H1 (cell line): ENCODE measurements around the gene GNAT2.

Experiments used
- ATF3 ChIP-seq: IDR thresholded peaks from 2 replicates; pipeline ENCODE4 v1.6.1; 2011; ENCODE audit warnings: low read depth, mild to moderate bottlenecking, low read length; ENCODE audit not compliant: insufficient read depth
- BACH1 ChIP-seq: IDR thresholded peaks from 2 replicates; pipeline ENCODE4 v1.6.1; 2012; ENCODE audit warnings: low read length, improper control_type of control experiment
- CTCF ChIP-seq, 3 experiments: IDR thresholded peaks; 1 replicate in 2 of 3; 2 replicates in 1 of 3; pipeline versions ENCODE4 v1.5.1 to v1.6.1; 2011; ENCODE audit warnings: low read length in 3 of 3, mild to moderate bottlenecking in 3 of 3, inconsistent platforms in 2 of 3, low read depth in 1 of 3, moderate library complexity in 1 of 3; ENCODE audit not compliant: insufficient read depth in 1 of 3; ENCODE audit errors: control extremely low read depth in 1 of 3
- EZH2 ChIP-seq: fragments of 200-600 bp; sonication (generic); IDR thresholded peaks from 2 replicates; pipeline ENCODE4 v1.7.1; 2012; ENCODE audit warnings: low read depth, mild to moderate bottlenecking, moderate library complexity, low read length, inconsistent platforms; ENCODE audit not compliant: severe bottlenecking
- HDAC2 ChIP-seq, 2 experiments: fragments of 300-600 bp in 1 of 2; sonication (generic) in 1 of 2; IDR thresholded peaks; 2 replicates each; pipeline ENCODE4 v1.6.1; 2011 to 2012; ENCODE audit warnings: low read depth in 2 of 2, low read length in 2 of 2, mild to moderate bottlenecking in 2 of 2, moderate library complexity in 2 of 2, borderline replicate concordance in 1 of 2, inconsistent platforms in 1 of 2
- POLR2AphosphoS5 ChIP-seq: IDR thresholded peaks from 2 replicates; pipeline ENCODE4 v1.6.1; 2011; ENCODE audit warnings: low read depth, low read length
- RBBP5 ChIP-seq: IDR thresholded peaks from 2 replicates; pipeline ENCODE4 v1.7.1; 2012; ENCODE audit warnings: low read depth, mild to moderate bottlenecking, inconsistent platforms, low read length, moderate library complexity, borderline replicate concordance
- SUZ12 ChIP-seq: fragments of 200-600 bp; sonication (generic); IDR thresholded peaks from 2 replicates; pipeline ENCODE4 v1.6.1; 2012; ENCODE audit warnings: mild to moderate bottlenecking, inconsistent platforms, low read length, moderate library complexity, mixed read lengths
- ZNF274 ChIP-seq: IDR thresholded peaks from 2 replicates; pipeline ENCODE4 v1.7.0; 2012; ENCODE audit warnings: low read length, borderline replicate concordance; ENCODE audit errors: extremely low read depth

- TF ChIP-seq BACH1 = no peak
- TF ChIP-seq SUZ12 = no peak
- TF ChIP-seq RBBP5 = no peak
- TF ChIP-seq CTCF (IDR thresholded peaks at IDR 0.05; ENCODE audit: control extremely low read depth in 1 of 3, insufficient read depth in 1 of 3, low read depth in 1 of 3, low read length in 3 of 3) = no peak
- TF ChIP-seq ZNF274 = no peak
- no peak for TF ChIP-seq POLR2AphosphoS5
- no peak for TF ChIP-seq EZH2
- no peak for TF ChIP-seq HDAC2 (IDR thresholded peaks at IDR 0.05; ENCODE audit: borderline replicate concordance in 1 of 2, low read depth in 2 of 2, low read length in 2 of 2)
- TF ChIP-seq ATF3 = no peak
Measured at GRCh38 chr1:109605381-109605780, 14.0 kb downstream of the GNAT2 start.
